CD8-positive, alpha-beta memory T cell (primary cell): ENCODE data around the gene CRYBB3. TPM values are rescaled to one million over a fixed set of nuclear protein-coding genes. Genes with fewer than 3 reads are reported as not detected.
"Not testable (repeated sequence)": the region's sequence is repeated elsewhere in the genome, so short reads cannot be mapped to it uniquely, and the experiment has no call there.

Experiments used
- CTCF ChIA-PET: fragments of 350-600 bp; sonication (Branson Sonifier 250); formaldehyde crosslinking; loops from one replicate; lab custom pipeline; 2021; ENCODE audit warnings: antibody characterized with exemption; lab: Charles Lee
- POLR2A ChIA-PET: fragments of 350-600 bp; sonication (Branson Sonifier 250); formaldehyde crosslinking; loops from one replicate; lab custom pipeline; 2021; ENCODE audit warnings: antibody characterized with exemption; lab: Charles Lee
- DNase-seq, 5 donors: peaks; one replicate each; pipeline versions ENCODE4 v3.0.0 to v3.0.0-alpha.2; 2020 to 2022; ENCODE audit warnings: mixed read lengths in 1 of 5
- H3K27ac ChIP-seq: one replicate; pipeline ENCODE4 v1.7.0; 2013; ENCODE audit warnings: low read depth, mild to moderate bottlenecking, low read length, moderate library complexity
- H3K27me3 ChIP-seq: 2 replicates; pipeline ENCODE4 v1.7.0; 2013; ENCODE audit warnings: low read length, mild to moderate bottlenecking; ENCODE audit not compliant: insufficient read depth, poor library complexity, severe bottlenecking
- H3K36me3 ChIP-seq: 2 replicates; pipeline ENCODE4 v1.7.0; 2013; ENCODE audit warnings: mild to moderate bottlenecking, low read length, moderate library complexity; ENCODE audit not compliant: insufficient read depth
- H3K4me1 ChIP-seq: 2 replicates; pipeline ENCODE4 v1.7.0; 2013; ENCODE audit warnings: mild to moderate bottlenecking, low read length, moderate library complexity; ENCODE audit not compliant: insufficient read depth
- H3K4me3 ChIP-seq: 2 replicates; pipeline ENCODE4 v1.7.0; 2013; ENCODE audit warnings: mild to moderate bottlenecking, low read length
- H3K9me3 ChIP-seq: 2 replicates; pipeline ENCODE4 v1.7.0; 2013; ENCODE audit warnings: mild to moderate bottlenecking, low read length
- H3K27ac Mint-ChIP-seq, 8 donors: one replicate each; pipeline ENCODE4 v1.8.0; 2020 to 2021; ENCODE audit warnings: mixed read lengths in 8 of 8, mild to moderate bottlenecking in 6 of 8, inconsistent platforms in 3 of 8, moderate library complexity in 3 of 8
- H3K27me3 Mint-ChIP-seq, 2 donors: one replicate each; pipeline ENCODE4 v1.8.0; 2020 to 2021; ENCODE audit warnings: mixed read lengths in 2 of 2, mild to moderate bottlenecking in 1 of 2, moderate library complexity in 1 of 2
- H3K36me3 Mint-ChIP-seq, 3 donors: one replicate each; pipeline ENCODE4 v1.8.0; 2020 to 2021; ENCODE audit warnings: mixed read lengths in 3 of 3, inconsistent platforms in 1 of 3, mild to moderate bottlenecking in 1 of 3
- H3K4me1 Mint-ChIP-seq, 3 donors: one replicate each; pipeline ENCODE4 v1.8.0; 2020 to 2021; ENCODE audit warnings: mixed read lengths in 3 of 3, inconsistent platforms in 1 of 3, mild to moderate bottlenecking in 1 of 3
- H3K4me3 Mint-ChIP-seq, 7 donors: one replicate each; pipeline ENCODE4 v1.8.0; 2020 to 2021; ENCODE audit warnings: mixed read lengths in 7 of 7, mild to moderate bottlenecking in 6 of 7, moderate library complexity in 4 of 7, inconsistent platforms in 2 of 7
- H3K9me3 Mint-ChIP-seq, 5 donors: one replicate each; pipeline ENCODE4 v1.8.0; 2020 to 2022; ENCODE audit warnings: mixed read lengths in 5 of 5, mild to moderate bottlenecking in 3 of 5, moderate library complexity in 2 of 5, inconsistent platforms in 1 of 5
- polyA plus RNA-seq: library from polyadenylated mRNA; unstranded; fragments of 300-500 nt; fragmentation: Illumina TruSeq; gene quantifications from one replicate; pipeline ENCODE4 v1.2.3, GENCODE V29; 2021
- total RNA-seq, 2 experiments: library from RNA; stranded (reverse); gene quantifications; one replicate each; pipeline ENCODE4 v1.2.3, GENCODE V29; 2021

CRYBB3 gene
- total and polyA plus RNA-seq, 3 experiments from 2014 or later, result 0.26 to 0.47 TPM; not detected in 1

DNA sequence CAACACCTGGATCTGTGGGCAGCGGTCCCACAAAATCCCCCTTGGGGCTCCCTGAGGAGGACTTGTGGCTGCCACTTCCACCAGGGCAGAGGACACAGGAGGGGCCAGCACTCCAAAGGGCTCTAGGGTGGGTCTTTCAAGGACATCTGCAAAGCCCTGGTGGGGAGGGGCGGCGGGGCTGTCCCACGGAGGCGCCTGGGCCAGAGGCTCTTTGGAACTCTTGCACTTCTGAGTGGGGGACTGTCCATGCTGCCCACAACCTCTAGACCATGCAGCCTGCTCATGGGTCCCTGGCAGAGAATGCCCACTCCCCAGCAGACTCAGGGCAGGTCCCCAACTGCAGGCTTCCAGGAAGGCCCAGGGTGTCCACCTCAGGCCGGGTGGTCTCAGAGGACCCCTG lies 21.3 kb upstream of the CRYBB3 start:
- H3K4me1 ChIP-seq, DNase-seq, H3K27ac ChIP-seq, H3K9me3 Mint-ChIP-seq, H3K27me3 ChIP-seq, CTCF ChIA-PET, H3K4me3 ChIP-seq, H3K4me1 Mint-ChIP-seq, H3K27me3 Mint-ChIP-seq, H3K36me3 ChIP-seq, H3K9me3 ChIP-seq, POLR2A ChIA-PET: not testable (repeated sequence)
- peak overlapping the region in 1 of 8 donors; percentile 64 for H3K27ac Mint-ChIP-seq
- peaks cover 9 to 57% (median 14%) of the 10 kb centered on the region in 3 donors for H3K36me3 Mint-ChIP-seq
- H3K4me3 Mint-ChIP-seq, result peak overlapping the region in 6 of 7 donors; percentile 52 to 72 (median 64)

DNA sequence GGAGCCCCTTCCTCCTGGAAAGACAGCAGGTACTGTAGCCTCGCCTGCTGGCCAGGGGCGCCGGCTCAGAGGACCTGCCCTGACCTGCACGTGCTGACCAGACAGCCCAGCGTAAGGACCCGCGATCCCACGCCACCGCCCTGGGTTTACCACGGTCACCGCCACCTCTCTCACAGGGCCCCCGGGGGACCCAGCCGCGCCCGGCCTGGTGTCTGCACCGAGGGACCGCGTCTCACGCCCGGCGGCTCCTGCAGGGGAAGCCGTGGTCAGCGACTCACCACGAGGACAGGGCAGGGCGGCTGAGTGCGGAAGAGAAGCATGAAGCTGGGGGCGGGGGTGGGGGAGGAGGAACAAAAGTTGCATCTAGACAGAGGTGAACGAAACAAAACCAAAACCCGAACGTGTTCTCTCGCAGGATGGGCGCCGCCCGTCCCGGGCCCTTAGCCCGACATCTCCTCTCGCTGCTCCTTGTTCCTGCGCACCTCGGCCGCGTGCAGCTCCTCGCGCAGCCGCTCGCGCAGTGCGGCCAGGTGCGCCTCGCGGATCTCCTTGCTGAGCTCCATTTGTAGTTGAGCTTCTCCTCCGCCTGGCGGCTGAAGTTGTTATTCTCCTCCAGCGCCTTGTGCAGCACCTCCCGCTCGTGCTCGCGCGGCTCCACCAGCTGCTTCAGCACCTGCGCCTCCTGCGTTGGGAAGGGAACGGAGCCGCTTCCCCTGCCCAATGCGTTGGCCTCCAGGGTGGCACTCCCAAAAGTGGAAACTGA lies 20.6 kb upstream of the CRYBB3 start:
- H3K27me3 Mint-ChIP-seq, H3K27ac ChIP-seq, H3K9me3 Mint-ChIP-seq, H3K4me1 ChIP-seq, H3K4me3 ChIP-seq, CTCF ChIA-PET, H3K27me3 ChIP-seq, POLR2A ChIA-PET, H3K36me3 ChIP-seq, H3K9me3 ChIP-seq, H3K27ac Mint-ChIP-seq, H3K4me1 Mint-ChIP-seq: not testable (repeated sequence)
- DNase-seq, result peak in 2 of 5 donors; percentile 6 to 52
- H3K36me3 Mint-ChIP-seq, result peaks cover 10 to 59% (median 14%) of the 10 kb centered on the region in 3 donors
- H3K4me3 Mint-ChIP-seq, result peak overlapping the region in 2 of 7 donors; percentile 26 to 29

- no peaks in the 10 kb centered on the region for H3K36me3 ChIP-seq
- H3K27ac Mint-ChIP-seq, result peak overlapping the region in 2 of 8 donors; percentile 29 to 71
- H3K27ac ChIP-seq, result no peak overlapping the region
- H3K27me3 ChIP-seq, result no peaks in the 10 kb centered on the region
- H3K4me3 ChIP-seq, result no peak overlapping the region
- H3K9me3 Mint-ChIP-seq, result peaks cover 0 to 7% (median 0%) of the 10 kb centered on the region in 5 donors
- H3K4me3 Mint-ChIP-seq, result peak overlapping the region in 1 of 7 donors; percentile 38
- peaks cover 0 to 1% of the 10 kb centered on the region in 2 donors for H3K27me3 Mint-ChIP-seq
- DNase-seq, result no peak
- no peaks in the 10 kb centered on the region for H3K4me1 Mint-ChIP-seq
- no peaks in the 10 kb centered on the region for H3K4me1 ChIP-seq
- POLR2A ChIA-PET, result interaction anchor here (0.7 kb wide), 1 partner anchor 101 kb away, joined by 3 read pairs; no protein-coding TSS in a partner anchor
- peaks cover 11 to 48% (median 20%) of the 10 kb centered on the region in 3 donors for H3K36me3 Mint-ChIP-seq
- no peaks in the 10 kb centered on the region for H3K9me3 ChIP-seq
- CTCF ChIA-PET, result interaction anchor here (1.0 kb wide), 1 partner anchor 20 kb away, joined by 3 read pairs; no protein-coding TSS in a partner anchor
These were observed 17.2 kb upstream of the CRYBB3 start for GRCh38 chr22:25182131-25183110.

GRCh38 chr22:25183949-25184619 lies 15.6 kb upstream of the CRYBB3 start:
- H3K27ac Mint-ChIP-seq, result peak overlapping the region in 1 of 8 donors; percentile 43
- no peaks in the 10 kb centered on the region for H3K4me1 Mint-ChIP-seq
- H3K4me3 Mint-ChIP-seq, result no peak overlapping the region
- H3K27ac ChIP-seq, result no peak overlapping the region
- H3K27me3 ChIP-seq, result no peaks in the 10 kb centered on the region
- peaks cover 10 to 44% (median 19%) of the 10 kb centered on the region in 3 donors for H3K36me3 Mint-ChIP-seq
- no peaks in the 10 kb centered on the region for H3K36me3 ChIP-seq
- peaks cover 0 to 1% of the 10 kb centered on the region in 2 donors for H3K27me3 Mint-ChIP-seq
- no peak overlapping the region for H3K4me3 ChIP-seq
- DNase-seq, result no peak
- CTCF ChIA-PET, result interaction anchor here (1.2 kb wide), 1 partner anchor 73 kb away, joined by 3 read pairs; no protein-coding TSS in a partner anchor
- H3K9me3 ChIP-seq, result no peaks in the 10 kb centered on the region
- H3K9me3 Mint-ChIP-seq, result peaks cover 0 to 7% (median 0%) of the 10 kb centered on the region in 5 donors
- H3K4me1 ChIP-seq, result no peaks in the 10 kb centered on the region
- POLR2A ChIA-PET, result no interaction called here

DNA sequence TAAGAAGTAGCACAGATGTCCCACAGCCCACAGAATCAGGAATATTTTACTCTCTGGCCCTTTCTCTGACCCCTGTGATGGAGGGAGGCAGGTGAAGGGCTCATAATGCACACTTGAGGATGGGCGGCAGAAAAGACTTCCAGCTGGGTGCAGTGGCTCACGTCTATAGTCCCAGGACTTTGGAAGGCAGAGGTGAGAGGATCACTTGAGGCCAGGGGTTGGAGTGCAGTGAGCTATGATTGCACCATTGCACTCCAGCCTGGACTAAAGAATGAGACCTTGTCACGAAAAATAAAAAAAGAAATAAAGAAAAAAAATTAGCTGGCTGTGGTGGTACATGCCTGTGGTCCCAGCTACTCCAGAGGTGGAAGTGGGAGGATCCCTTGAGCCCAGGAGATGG lies 13.5 kb upstream of the CRYBB3 start:
- Histone ChIP-seq H3K36me3 (no peaks in the 10 kb centered on the region), H3K27ac (no peak overlapping the region), H3K9me3 (no peaks in the 10 kb centered on the region), H3K4me1 (no peaks in the 10 kb centered on the region), H3K4me3 (no peak overlapping the region), H3K27me3 (no peaks in the 10 kb centered on the region)
- ChIA-PET CTCF (interaction anchor here (2.5 kb wide), 1 partner anchor 16 kb away, joined by 7 read pairs; no protein-coding TSS in a partner anchor), POLR2A (no interaction called here)
- H3K27me3 Mint-ChIP-seq, result peaks cover 0 to 1% of the 10 kb centered on the region in 2 donors
- H3K27ac Mint-ChIP-seq, result no peak overlapping the region
- no peak for DNase-seq
- H3K36me3 Mint-ChIP-seq, result peaks cover 0 to 43% (median 18%) of the 10 kb centered on the region in 3 donors
- no peaks in the 10 kb centered on the region for H3K9me3 Mint-ChIP-seq
- H3K4me3 Mint-ChIP-seq, result no peak overlapping the region
- H3K4me1 Mint-ChIP-seq, result no peaks in the 10 kb centered on the region

DNA sequence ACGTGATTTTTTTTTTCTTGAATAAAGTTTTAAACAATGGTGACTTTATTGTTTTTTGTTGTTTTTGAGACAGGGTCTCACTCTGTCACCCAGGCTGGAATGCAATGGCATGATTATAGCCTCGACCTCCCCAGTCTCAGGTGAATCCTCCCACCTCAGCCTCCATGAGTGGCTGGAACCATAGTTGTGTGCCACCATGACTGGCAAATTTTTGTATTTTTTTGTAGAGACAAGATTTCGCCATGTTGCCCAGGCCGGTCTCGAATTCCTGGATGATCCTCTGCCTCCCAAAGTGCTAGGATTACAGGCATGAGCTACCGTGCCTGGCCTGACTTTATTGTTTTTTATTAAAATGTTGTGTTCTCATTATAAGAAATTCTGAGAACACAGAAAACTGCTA lies 12.2 kb upstream of the CRYBB3 start:
- Mint-ChIP-seq H3K27ac (peak overlapping the region in 2 of 8 donors; percentile 10 to 23), H3K9me3 (no peaks in the 10 kb centered on the region), H3K4me1 (no peaks in the 10 kb centered on the region), H3K27me3 (peaks cover 0 to 1% of the 10 kb centered on the region in 2 donors), H3K36me3 (peaks cover 0 to 44% (median 16%) of the 10 kb centered on the region in 3 donors), H3K4me3 (no peak overlapping the region)
- Histone ChIP-seq H3K36me3 (no peaks in the 10 kb centered on the region), H3K9me3 (no peaks in the 10 kb centered on the region), H3K27ac (no peak overlapping the region), H3K27me3 (no peaks in the 10 kb centered on the region), H3K4me3 (no peak overlapping the region), H3K4me1 (no peaks in the 10 kb centered on the region)
- ChIA-PET CTCF (interaction anchor here (2.5 kb wide), 1 partner anchor 15 kb away, joined by 7 read pairs; no protein-coding TSS in a partner anchor), POLR2A (no interaction called here)
- DNase-seq, result no peak

- H3K4me3 Mint-ChIP-seq, result no peak overlapping the region
- H3K27ac ChIP-seq, result no peak overlapping the region
- no peaks in the 10 kb centered on the region for H3K27me3 ChIP-seq
- H3K36me3 ChIP-seq, result no peaks in the 10 kb centered on the region
- H3K36me3 Mint-ChIP-seq, result peaks cover 4 to 44% (median 19%) of the 10 kb centered on the region in 3 donors
- H3K4me3 ChIP-seq, result no peak overlapping the region
- no peaks in the 10 kb centered on the region for H3K27me3 Mint-ChIP-seq
- no peaks in the 10 kb centered on the region for H3K4me1 ChIP-seq
- CTCF ChIA-PET, result interaction anchor here (1.0 kb wide), 1 partner anchor 10 kb away, joined by 3 read pairs; no protein-coding TSS in a partner anchor
- no peak overlapping the region for H3K27ac Mint-ChIP-seq
- no peaks in the 10 kb centered on the region for H3K4me1 Mint-ChIP-seq
- DNase-seq, result no peak
- POLR2A ChIA-PET, result no interaction called here
- H3K9me3 ChIP-seq, result no peaks in the 10 kb centered on the region
- H3K9me3 Mint-ChIP-seq, result no peaks in the 10 kb centered on the region
These were observed 7.3 kb upstream of the CRYBB3 start for GRCh38 chr22:25192406-25192805.
